Panc1 (cell line): Measurements from ENCODE around the gene RASL11A. TPM values are rescaled to one million over a fixed set of nuclear protein-coding genes. Genes with fewer than 3 reads are reported as not detected.

Experiments
- ATAC-seq: fragments of 200-7000 bp; cut with Tn5 transposase; 2 replicates; pipeline ENCODE4 v1.9.1; 2020; ENCODE audit warnings: mild to moderate bottlenecking, moderate library complexity
- BruUV-seq: library from RNA; stranded (reverse); fragments of 400-500 nt; replicated peaks from 2 replicates; lab custom pipeline; 2021; lab: Mats Ljungman, UMichigan
- CTCF ChIA-PET: fragments of 300-600 bp; sonication (Branson Sonifier 250); formaldehyde crosslinking; loops from one replicate; lab custom pipeline; 2022; ENCODE audit warnings: antibody characterized with exemption; lab: Charles Lee
- POLR2A ChIA-PET: fragments of 300-600 bp; sonication (Branson Sonifier 250); formaldehyde crosslinking; loops from one replicate; lab custom pipeline; 2022; ENCODE audit warnings: antibody characterized with exemption; lab: Charles Lee
- DNase-seq: peaks from one replicate; pipeline ENCODE4 v3.0.0-alpha.2; 2010; ENCODE audit warnings: low read depth, low spot score
- H3K27ac ChIP-seq: 2 replicates; pipeline ENCODE4 v1.5.1; 2011; ENCODE audit warnings: mild to moderate bottlenecking, low read length, inconsistent platforms
- H3K27me3 ChIP-seq: fragments of 200-500 bp; sonication (Bioruptor generic); 2 replicates; pipeline ENCODE4 v1.6.0; 2014; ENCODE audit warnings: low read length, inconsistent platforms; ENCODE audit not compliant: control insufficient read depth, insufficient read depth
- H3K36me3 ChIP-seq: fragments of 200-500 bp; sonication (Bioruptor generic); 2 replicates; pipeline ENCODE4 v1.5.1; 2014; ENCODE audit warnings: inconsistent platforms, mild to moderate bottlenecking, low read length, moderate library complexity; ENCODE audit not compliant: control insufficient read depth, insufficient read depth
- H3K4me1 ChIP-seq: 2 replicates; pipeline ENCODE4 v1.5.1; 2011; ENCODE audit warnings: inconsistent platforms, mild to moderate bottlenecking, low read length, moderate library complexity; ENCODE audit not compliant: control insufficient read depth, insufficient read depth
- H3K4me3 ChIP-seq, 2 experiments: 2 replicates each; pipeline ENCODE4 v1.5.1; 2011 to 2012; ENCODE audit warnings: low read depth in 2 of 2, low read length in 2 of 2, mild to moderate bottlenecking in 2 of 2, inconsistent platforms in 1 of 2, moderate library complexity in 1 of 2
- H3K9me3 ChIP-seq: fragments of 200-500 bp; sonication (Bioruptor generic); 2 replicates; pipeline ENCODE4 v1.5.1; 2014; ENCODE audit warnings: low read depth, mild to moderate bottlenecking, inconsistent platforms, low read length, moderate library complexity; ENCODE audit not compliant: control insufficient read depth, insufficient read depth
- POLR2AphosphoS5 ChIP-seq: IDR thresholded peaks from 2 replicates; pipeline ENCODE4 v1.6.1; 2012; ENCODE audit warnings: mild to moderate bottlenecking, low read depth, low read length, moderate library complexity
- REST ChIP-seq, 2 experiments: IDR thresholded peaks; 2 replicates each; pipeline ENCODE4 v1.6.1; 2011 to 2012; ENCODE audit warnings: low read depth in 2 of 2, control low read depth in 1 of 2, low read length in 1 of 2, mild to moderate bottlenecking in 1 of 2, moderate library complexity in 1 of 2; ENCODE audit not compliant: insufficient read depth in 1 of 2
- SIN3A ChIP-seq: IDR thresholded peaks from 2 replicates; pipeline ENCODE4 v1.6.1; 2012; ENCODE audit warnings: low read depth, mild to moderate bottlenecking, low read length, moderate library complexity, borderline replicate concordance; ENCODE audit not compliant: insufficient read depth
- TCF7L2 ChIP-seq: IDR thresholded peaks from 2 replicates; pipeline ENCODE4 v1.6.1; 2011; ENCODE audit warnings: mild to moderate bottlenecking, low read depth, low read length, inconsistent platforms
- in situ Hi-C: cut with HindIII; loops from 2 replicates; pipeline ENCODE4 v1.10.0; 2016; ENCODE audit warnings: low sequenced_read_pairs, low pct_unique_long_range_greater_than_20kb
- intact Hi-C: fragments of 100-400 bp; cut with micrococcal nuclease; formaldehyde crosslinking; loops from one replicate; pipeline ENCODE4 v1.10.0; 2022; ENCODE audit not compliant: unreplicated experiment
- total RNA-seq: library from RNA; stranded (reverse); gene quantifications from one replicate; pipeline ENCODE4 v1.2.1, GENCODE V29; 2021; ENCODE audit not compliant: unreplicated experiment
- TF ChIP-seq, protein P1 (sequence below): fragments of 450-650 bp; IDR thresholded peaks from 2 replicates; pipeline ENCODE4 v1.5.1; 2017; ENCODE audit warnings: mild to moderate bottlenecking

Gene RASL11A
- total RNA-seq, 1 experiment from 2014 or later: 136 TPM

DNA sequence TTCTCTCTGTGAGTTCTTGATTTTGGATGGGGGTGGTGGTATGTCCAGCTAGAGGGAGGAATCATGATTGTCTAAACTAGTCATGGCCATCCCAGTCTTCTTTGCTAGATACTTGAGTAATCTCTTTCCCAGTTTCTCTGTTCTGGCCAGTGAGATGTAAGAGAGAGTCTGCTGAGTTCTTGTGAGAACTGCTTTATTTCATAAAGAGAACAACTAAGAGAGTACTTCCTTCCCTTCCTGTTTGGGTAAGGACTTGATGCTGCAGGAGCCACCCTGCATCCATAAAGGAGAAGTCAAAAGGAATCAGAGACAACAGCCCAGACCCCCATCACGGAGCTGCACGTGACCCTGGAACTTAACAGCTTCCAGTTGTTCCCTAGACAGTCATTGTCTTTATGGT, 3.0 kb upstream of the RASL11A start:
- Histone ChIP-seq H3K36me3 (no peaks in the 10 kb centered on the region), H3K27me3 (no peaks in the 10 kb centered on the region), H3K4me3 (no peak overlapping the region), H3K4me1 (peaks cover 15% of the 10 kb centered on the region), H3K9me3 (no peaks in the 10 kb centered on the region), H3K27ac (no peak overlapping the region)
- TF ChIP-seq TCF7L2: no peak
- no peak for TF ChIP-seq POLR2AphosphoS5
- TF ChIP-seq REST (IDR thresholded peaks at IDR 0.05; ENCODE audit: insufficient read depth in 1 of 2, low read depth in 2 of 2, low read length in 1 of 2): no peak
- TF ChIP-seq, protein P1, sequence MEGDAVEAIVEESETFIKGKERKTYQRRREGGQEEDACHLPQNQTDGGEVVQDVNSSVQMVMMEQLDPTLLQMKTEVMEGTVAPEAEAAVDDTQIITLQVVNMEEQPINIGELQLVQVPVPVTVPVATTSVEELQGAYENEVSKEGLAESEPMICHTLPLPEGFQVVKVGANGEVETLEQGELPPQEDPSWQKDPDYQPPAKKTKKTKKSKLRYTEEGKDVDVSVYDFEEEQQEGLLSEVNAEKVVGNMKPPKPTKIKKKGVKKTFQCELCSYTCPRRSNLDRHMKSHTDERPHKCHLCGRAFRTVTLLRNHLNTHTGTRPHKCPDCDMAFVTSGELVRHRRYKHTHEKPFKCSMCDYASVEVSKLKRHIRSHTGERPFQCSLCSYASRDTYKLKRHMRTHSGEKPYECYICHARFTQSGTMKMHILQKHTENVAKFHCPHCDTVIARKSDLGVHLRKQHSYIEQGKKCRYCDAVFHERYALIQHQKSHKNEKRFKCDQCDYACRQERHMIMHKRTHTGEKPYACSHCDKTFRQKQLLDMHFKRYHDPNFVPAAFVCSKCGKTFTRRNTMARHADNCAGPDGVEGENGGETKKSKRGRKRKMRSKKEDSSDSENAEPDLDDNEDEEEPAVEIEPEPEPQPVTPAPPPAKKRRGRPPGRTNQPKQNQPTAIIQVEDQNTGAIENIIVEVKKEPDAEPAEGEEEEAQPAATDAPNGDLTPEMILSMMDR: no peak
- no peak for TF ChIP-seq SIN3A
- ChIA-PET CTCF (no interaction called here), POLR2A (no interaction called here)
- in situ Hi-C loops: no loop called here
- no peak for ATAC-seq
- intact Hi-C loops: no loop called here
- no TSS peak for BruUV-seq
- DNase-seq: no peak

GRCh38 chr13:27269114-27269665, 1.4 kb upstream of the RASL11A start:
- no peaks in the 10 kb centered on the region; the same call in 1 of the 2 replicates for H3K36me3 ChIP-seq
- in situ Hi-C loops: no loop called here

More at GRCh38 chr13:27269114-27269665, 1.4 kb upstream of the RASL11A start:
- no peak overlapping the region for H3K4me3 ChIP-seq
- H3K9me3 ChIP-seq: no peaks in the 10 kb centered on the region
- no TSS peak for BruUV-seq
- ChIA-PET POLR2A (no interaction called here), CTCF (no interaction called here)
- H3K4me1 ChIP-seq: peaks cover 20% of the 10 kb centered on the region
- ATAC-seq (no peak), DNase-seq (no peak)
- no peaks in the 10 kb centered on the region for H3K27me3 ChIP-seq
- no peak overlapping the region for H3K27ac ChIP-seq
- intact Hi-C loops: no loop called here
- TF ChIP-seq TCF7L2 (no peak), SIN3A (no peak), POLR2AphosphoS5 (no peak), REST (IDR thresholded peaks at IDR 0.05; ENCODE audit: insufficient read depth in 1 of 2, low read depth in 2 of 2, low read length in 1 of 2) (0 out of 4 replicates have a peak, but pooled peaks have one; percentile 39 to 42)
- TF ChIP-seq, protein P1: no peak
